ENCODE results near the gene BRF1.

The BRF1 gene

GRCh38 chr14:105192866-105193731, 107.7 kb downstream of the BRF1 start:
- DNase-seq: no peak

GRCh38 chr14:105187935-105188524, 112.8 kb downstream of the BRF1 start:
- DNase-seq: no peak

- DNase-seq: no peak
These were observed 113.7 kb downstream of the BRF1 start for GRCh38 chr14:105187116-105187515.

- no peak for DNase-seq
These were observed 114.8 kb downstream of the BRF1 start for GRCh38 chr14:105185973-105186372.

GRCh38 chr14:105185001-105185400, 115.8 kb downstream of the BRF1 start:
- no peak for DNase-seq

- DNase-seq: no peak
These were observed 116.3 kb downstream of the BRF1 start for GRCh38 chr14:105184461-105184860.

GRCh38 chr14:105182296-105183020, 118.3 kb downstream of the BRF1 start:
- no peak for DNase-seq

GRCh38 chr14:105181549-105182295, 119.1 kb downstream of the BRF1 start:
- no peak for DNase-seq

GRCh38 chr14:105180592-105181548, 119.9 kb downstream of the BRF1 start, which contains the start of gene NUDT14:
NUDT14 (minus strand) TSS chr14:105181312; CDS start chr14:105181209, 103 bp downstream.
- DNase-seq: peak; percentile 69 to 80 (median 75)

- DNase-seq: no peak
These were observed 121.6 kb downstream of the BRF1 start for GRCh38 chr14:105179191-105179590.

- DNase-seq: no peak
These were observed 122.0 kb downstream of the BRF1 start for GRCh38 chr14:105178868-105179140.

- no peak for DNase-seq
These were observed 122.5 kb downstream of the BRF1 start for GRCh38 chr14:105178069-105178867.

GRCh38 chr14:105177082-105177481, 123.7 kb downstream of the BRF1 start:
- DNase-seq: no peak

GRCh38 chr14:105176513-105176912, 124.3 kb downstream of the BRF1 start:
- no peak for DNase-seq

- peak in 2 of 5 experiments; percentile 51 to 60 for DNase-seq
These were observed 126.6 kb downstream of the BRF1 start for GRCh38 chr14:105173901-105174894.

- no peak for DNase-seq
These were observed 127.7 kb downstream of the BRF1 start for GRCh38 chr14:105173145-105173544.

- no peak for DNase-seq
These were observed 128.3 kb downstream of the BRF1 start for GRCh38 chr14:105172476-105172875.

- no peak for DNase-seq
These were observed 129.7 kb downstream of the BRF1 start for GRCh38 chr14:105171004-105171673.

Data from T-helper 2 cell (primary cell).